ENCODE measurements around the gene PTPRT. TPM values are rescaled to one million over a fixed set of nuclear protein-coding genes. Genes with fewer than 3 reads are reported as not detected.

The PTPRT gene
- total and polyA plus RNA-seq, 10 of the 15 experiments (the other 5 are each of a cell fraction or from before 2014, with no cell fraction given) = not detected

GRCh38 chr20:42496595-42496994, 693.1 kb downstream of the PTPRT start:
- CTCF ChIA-PET = no interaction called here
- SMC1A ChIA-PET (ENCODE audit: uncharacterized antibody, unreplicated experiment) = interaction anchor here (0.6 kb wide), 1 partner anchor 250 kb away, joined by 3 read pairs; no protein-coding TSS in a partner anchor
- no TSS peak for BruUV-seq (replicated peaks)
- H3K27me3 ChIP-seq (replicated peaks in 1 of 2; ENCODE audit: control insufficient read depth in 2 of 2, insufficient read depth in 2 of 2, low read length in 1 of 2) = no peaks in the 10 kb centered on the region
- H3K4me3 ChIP-seq = no peak overlapping the region
- no peaks in the 10 kb centered on the region for H3K79me2 ChIP-seq (ENCODE audit: control insufficient read depth, insufficient read depth, low read length)
- no peaks in the 10 kb centered on the region for H3K36me3 ChIP-seq (ENCODE audit: control insufficient read depth in 2 of 2, insufficient read depth in 2 of 2, low read length in 1 of 2)
- in situ Hi-C loops (cut with MboI) (no loop called here), intact Hi-C loops (cut with micrococcal nuclease; ENCODE audit: unreplicated experiment) (no loop called here)
- no peak overlapping the region for H2AFZ ChIP-seq (ENCODE audit: control insufficient read depth, low read depth, low read length)
- no peaks in the 10 kb centered on the region for H4K20me1 ChIP-seq (ENCODE audit: control insufficient read depth, insufficient read depth)
- H3K9me3 ChIP-seq (replicated peaks; ENCODE audit: control insufficient read depth, insufficient read depth, low read length) = no peaks in the 10 kb centered on the region
- no peak overlapping the region for H3K4me2 ChIP-seq (ENCODE audit: control insufficient read depth, insufficient read depth)
- whole genome bisulfite sequencing (ENCODE audit: insufficient coverage, insufficient replicate concordance, low lambda C conversion rate, missing lambda C conversion rate) = 26% methylated on average over 5 of the region's 5 CpGs
- no peak for TF ChIP-seq TARDBP (IDR thresholded peaks at IDR 0.05; ENCODE audit: borderline replicate concordance)
- TF ChIP-seq PML (IDR thresholded peaks at IDR 0.05; ENCODE audit: low read length) = no peak
- no peak for TF ChIP-seq SREBF1 (IDR thresholded peaks at IDR 0.05; ENCODE audit: low read length)
- TF ChIP-seq USF2 (IDR thresholded peaks at IDR 0.05; ENCODE audit: borderline replicate concordance, low read depth, low read length) = no peak
- no peak for TF ChIP-seq EZH2 (IDR thresholded peaks at IDR 0.05; ENCODE audit: borderline replicate concordance, control insufficient read depth, low read depth, low read length)
- no peak for TF ChIP-seq BHLHE40 (IDR thresholded peaks at IDR 0.05; ENCODE audit: borderline replicate concordance in 1 of 2, low read depth in 2 of 2, low read length in 1 of 2)
- no peak for TF ChIP-seq RFX5 (IDR thresholded peaks at IDR 0.05; ENCODE audit: low read depth, low read length)
- no peak for TF ChIP-seq CEBPZ (IDR thresholded peaks at IDR 0.05; ENCODE audit: low read depth, low read length)
- TF ChIP-seq ATF7 (IDR thresholded peaks at IDR 0.05; ENCODE audit: low read depth) = no peak
- no peak for TF ChIP-seq TCF3 (IDR thresholded peaks at IDR 0.05; ENCODE audit: borderline replicate concordance, insufficient read depth, low read depth, low read length)
- no peak for TF ChIP-seq IRF3 (IDR thresholded peaks at IDR 0.05)
- no peak for TF ChIP-seq GATAD2B (conservative IDR thresholded peaks at IDR 0.05; ENCODE audit: low read depth)
- no peak for TF ChIP-seq DPF2 (IDR thresholded peaks at IDR 0.05)
- TF ChIP-seq IRF4 (IDR thresholded peaks at IDR 0.05; ENCODE audit: low read depth, low read length) = no peak
- TF ChIP-seq MYC (IDR thresholded peaks at IDR 0.05; ENCODE audit: insufficient read depth, insufficient read length, insufficient replicate concordance, low read length, severe bottlenecking) = no peak
- no peak for TF ChIP-seq RELA (IDR thresholded peaks at IDR 0.05; ENCODE audit: borderline replicate concordance, partially characterized antibody)
- no peak for TF ChIP-seq ZBED1 (IDR thresholded peaks at IDR 0.05; ENCODE audit: borderline replicate concordance)
- TF ChIP-seq CEBPB (IDR thresholded peaks at IDR 0.05; ENCODE audit: borderline replicate concordance in 1 of 2, low read depth in 2 of 2, low read length in 2 of 2) = no peak
- RAD21 ChIA-PET (ENCODE audit: unreplicated experiment) = no interaction called here
- no peak overlapping the region for H3K9ac ChIP-seq (ENCODE audit: control insufficient read depth, insufficient read depth, low read length)
- peaks cover 4% of the 10 kb centered on the region; the same call in 1 of the 2 replicates for H3K4me1 ChIP-seq (ENCODE audit: control insufficient read depth, insufficient read depth, low read length)
- no peak for FAIRE-seq
- DNase-seq (ENCODE audit: low read depth, low spot score) = no peak
- H3K27ac ChIP-seq (ENCODE audit: control insufficient read depth, insufficient read depth) = no peak overlapping the region
- POLR2A ChIA-PET = no interaction called here
- ATAC-seq = no peak
